H1 (cell line): ENCODE measurements around the gene RABL3. TPM values are rescaled to one million over a fixed set of nuclear protein-coding genes. Genes with fewer than 3 reads are reported as not detected.

Source experiments
- CTCF ChIA-PET: fragments of 300-600 bp; sonication (Branson Sonifier 250); formaldehyde crosslinking; loops from one replicate; lab custom pipeline; 2021; ENCODE audit not compliant: partially characterized antibody; lab: Charles Lee
- POLR2A ChIA-PET: fragments of 300-600 bp; sonication (Branson Sonifier 250); formaldehyde crosslinking; loops from one replicate; lab custom pipeline; 2021; ENCODE audit warnings: inconsistent platforms; ENCODE audit not compliant: partially characterized antibody; lab: Charles Lee
- DNase-seq, 2 experiments: peaks; one replicate each; pipeline versions ENCODE4 v3.0.0 to v3.0.0-alpha.2; 2010 to 2022; ENCODE audit warnings: low spot score in 2 of 2, low read depth in 1 of 2, mixed read lengths in 1 of 2
- FAIRE-seq: peaks from 2 replicates; lab custom pipeline; 2011; peaks lifted over from hg19 to GRCh38; lab: Jason Lieb, UNC
- H2AFZ ChIP-seq: 2 replicates; pipeline ENCODE4 v1.8.1; 2012; ENCODE audit warnings: low read length, inconsistent platforms
- H2AK5ac ChIP-seq: 2 replicates; pipeline ENCODE4 v1.6.1; 2013; ENCODE audit warnings: low read depth, low read length
- H2BK120ac ChIP-seq: replicated peaks from 2 replicates; pipeline ENCODE3; 2013; ENCODE audit warnings: low read depth, low read length, inconsistent platforms
- H2BK12ac ChIP-seq: 2 replicates; pipeline ENCODE4 v1.6.1; 2013; ENCODE audit warnings: low read depth, low read length
- H2BK15ac ChIP-seq: 2 replicates; pipeline ENCODE4 v1.6.1; 2013; ENCODE audit warnings: low read length
- H2BK20ac ChIP-seq: 2 replicates; pipeline ENCODE4 v1.6.1; 2013; ENCODE audit warnings: low read length
- H2BK5ac ChIP-seq: 2 replicates; pipeline ENCODE4 v1.6.1; 2013; ENCODE audit warnings: low read depth, low read length
- H3K14ac ChIP-seq: 2 replicates; pipeline ENCODE4 v1.6.1; 2013; ENCODE audit warnings: inconsistent platforms; ENCODE audit not compliant: insufficient read length
- H3K18ac ChIP-seq: 2 replicates; pipeline ENCODE4 v1.6.1; 2013; ENCODE audit warnings: low read length; ENCODE audit errors: extremely low read depth
- H3K23ac ChIP-seq: 2 replicates; pipeline ENCODE4 v1.6.1; 2013; ENCODE audit warnings: inconsistent platforms; ENCODE audit not compliant: insufficient read length
- H3K23me2 ChIP-seq: 2 replicates; pipeline ENCODE4 v1.6.1; 2013; ENCODE audit warnings: low read depth, low read length
- H3K27ac ChIP-seq: 2 replicates; pipeline ENCODE4 v1.6.1; 2011; ENCODE audit warnings: low read depth, low read length, inconsistent platforms
- H3K27me3 ChIP-seq, 4 experiments: replicated peaks in 1 of 4; 1 replicate in 1 of 4; 2 replicates in 3 of 4; pipeline versions ENCODE4 v1.6.1 to v1.8.1; 2011 to 2013; ENCODE audit warnings: low read length in 3 of 4, mild to moderate bottlenecking in 3 of 4, inconsistent platforms in 2 of 4, mixed read lengths in 2 of 4, moderate library complexity in 1 of 4; ENCODE audit not compliant: control insufficient read depth in 3 of 4, insufficient read depth in 3 of 4; ENCODE audit errors: extremely low read depth in 1 of 4
- H3K36me3 ChIP-seq, 4 experiments: 2 replicates each; pipeline versions ENCODE4 v1.6.1 to v1.8.1; 2011 to 2013; ENCODE audit warnings: mild to moderate bottlenecking in 4 of 4, low read length in 3 of 4, moderate library complexity in 2 of 4, control low read depth in 1 of 4, inconsistent platforms in 1 of 4; ENCODE audit not compliant: insufficient read depth in 4 of 4, control insufficient read depth in 2 of 4
- H3K4ac ChIP-seq: replicated peaks from 2 replicates; pipeline ENCODE3; 2013; ENCODE audit warnings: low read length, low read depth, mixed read lengths, inconsistent platforms; ENCODE audit not compliant: insufficient read length
- H3K4me1 ChIP-seq, 4 experiments: replicated peaks in 1 of 4; 1 replicate in 1 of 4; 2 replicates in 3 of 4; pipeline versions ENCODE4 v1.6.1 to v1.8.1; 2011 to 2013; ENCODE audit warnings: low read length in 3 of 4, inconsistent platforms in 2 of 4, mixed read lengths in 1 of 4; ENCODE audit not compliant: insufficient read depth in 4 of 4, control insufficient read depth in 3 of 4
- H3K4me2 ChIP-seq, 2 experiments: 2 replicates each; pipeline versions ENCODE4 v1.6.1 to v1.8.1; 2011 to 2013; ENCODE audit warnings: low read depth in 2 of 2, low read length in 2 of 2, control low read depth in 1 of 2, inconsistent platforms in 1 of 2, mild to moderate bottlenecking in 1 of 2; ENCODE audit not compliant: insufficient read depth in 1 of 2
- H3K4me3 ChIP-seq, 4 experiments: fragments of 200-600, 300-600 bp in 1 of 4; sonication (generic), shearing (Covaris generic), sonication (Bioruptor Twin) in 1 of 4; 2 replicates each; pipeline versions ENCODE4 v1.5.1 to v1.8.1; 2011 to 2016; ENCODE audit warnings: low read length in 4 of 4, low read depth in 3 of 4, control low read depth in 2 of 4, inconsistent platforms in 2 of 4, mild to moderate bottlenecking in 2 of 4, mixed read lengths in 1 of 4, moderate library complexity in 1 of 4; ENCODE audit not compliant: insufficient read depth in 2 of 4; ENCODE audit errors: extremely low read depth in 1 of 4
- H3K56ac ChIP-seq: replicated peaks from 2 replicates; pipeline ENCODE3; 2013; ENCODE audit warnings: low read depth, mild to moderate bottlenecking, mixed read lengths, low read length, inconsistent platforms; ENCODE audit not compliant: insufficient read length
- H3K79me1 ChIP-seq: 2 replicates; pipeline ENCODE4 v1.6.1; 2013; ENCODE audit warnings: low read depth, low read length, control low read depth
- H3K79me2 ChIP-seq, 2 experiments: 2 replicates each; pipeline versions ENCODE4 v1.6.1 to v1.8.1; 2012 to 2013; ENCODE audit warnings: low read length in 2 of 2, mild to moderate bottlenecking in 2 of 2, inconsistent platforms in 1 of 2; ENCODE audit not compliant: insufficient read depth in 2 of 2, control insufficient read depth in 1 of 2
- H3K9ac ChIP-seq, 4 experiments: replicated peaks in 1 of 4; 1 replicate in 1 of 4; 2 replicates in 3 of 4; pipeline versions ENCODE4 v1.6.1 to v1.8.1; 2011 to 2013; ENCODE audit warnings: low read depth in 3 of 4, low read length in 3 of 4, control low read depth in 2 of 4, mild to moderate bottlenecking in 2 of 4, moderate library complexity in 2 of 4, inconsistent platforms in 1 of 4; ENCODE audit errors: extremely low read depth in 1 of 4
- H3K9me3 ChIP-seq, 2 experiments: 2 replicates each; pipeline versions ENCODE4 v1.6.1 to v1.8.1; 2012 to 2013; ENCODE audit warnings: mild to moderate bottlenecking in 2 of 2, moderate library complexity in 2 of 2, control low read depth in 1 of 2, inconsistent platforms in 1 of 2, low read depth in 1 of 2, low read length in 1 of 2, mixed read lengths in 1 of 2; ENCODE audit not compliant: insufficient read depth in 2 of 2
- H4K20me1 ChIP-seq, 2 experiments: replicated peaks in 1 of 2; 2 replicates each; pipeline versions ENCODE3 to v1.8.1; 2011 to 2013; ENCODE audit warnings: inconsistent platforms in 2 of 2, low read length in 2 of 2, mild to moderate bottlenecking in 1 of 2; ENCODE audit not compliant: insufficient read depth in 2 of 2, control insufficient read depth in 1 of 2
- H4K5ac ChIP-seq: 2 replicates; pipeline ENCODE4 v1.6.1; 2013; ENCODE audit warnings: low read length, low read depth, mixed read lengths, inconsistent platforms; ENCODE audit not compliant: insufficient read length
- H4K8ac ChIP-seq: 2 replicates; pipeline ENCODE4 v1.8.0; 2013; ENCODE audit warnings: mild to moderate bottlenecking, moderate library complexity, low read length, inconsistent platforms; ENCODE audit not compliant: insufficient read depth; ENCODE audit errors: extremely low read depth
- H4K91ac ChIP-seq: replicated peaks from 2 replicates; pipeline ENCODE3; 2013; ENCODE audit warnings: low read length, mixed read lengths, inconsistent platforms; ENCODE audit not compliant: insufficient read length
- BRCA1 ChIP-seq: IDR thresholded peaks from 2 replicates; pipeline ENCODE4 v1.6.1; 2012; ENCODE audit warnings: low read depth, low read length, improper control_type of control experiment
- CHD2 ChIP-seq: IDR thresholded peaks from 2 replicates; pipeline ENCODE4 v1.6.1; 2012; ENCODE audit warnings: low read length, improper control_type of control experiment
- CTBP2 ChIP-seq: IDR thresholded peaks from 2 replicates; pipeline ENCODE4 v1.7.0; 2011; ENCODE audit warnings: borderline replicate concordance, mild to moderate bottlenecking, moderate library complexity, mixed read lengths, low read length; ENCODE audit not compliant: insufficient read depth, insufficient read length
- KDM5A ChIP-seq: fragments of 200-600 bp; IDR thresholded peaks from 2 replicates; pipeline ENCODE4 v1.7.1; 2012; ENCODE audit warnings: mild to moderate bottlenecking, low read length, inconsistent platforms, mixed read lengths
- POLR2A ChIP-seq, 2 experiments: IDR thresholded peaks; 1 replicate in 1 of 2; 2 replicates in 1 of 2; pipeline ENCODE4 v1.6.1; 2011; ENCODE audit warnings: low read depth in 2 of 2, low read length in 2 of 2, mild to moderate bottlenecking in 2 of 2; ENCODE audit errors: control extremely low read depth in 1 of 2
- RBBP5 ChIP-seq: IDR thresholded peaks from 2 replicates; pipeline ENCODE4 v1.7.1; 2012; ENCODE audit warnings: low read depth, mild to moderate bottlenecking, inconsistent platforms, low read length, moderate library complexity, borderline replicate concordance
- SIN3A ChIP-seq, 2 experiments: IDR thresholded peaks in 1 of 2; conservative IDR thresholded peaks in 1 of 2; 2 replicates each; pipeline ENCODE4 v1.6.1; 2011 to 2012; ENCODE audit warnings: low read length in 2 of 2, improper control_type of control experiment in 1 of 2, low read depth in 1 of 2, mild to moderate bottlenecking in 1 of 2
- WGBS, 2 experiments: shearing (Covaris generic) in 1 of 2; methylation state at CpG; one replicate each; pipeline versions ENCODE4 v1.1.6 to v1.1.7; 2013 to 2015; ENCODE audit warnings: low lambda C conversion rate in 2 of 2, mixed read lengths in 2 of 2, inconsistent platforms in 1 of 2, low coverage in 1 of 2, missing lambda C conversion rate in 1 of 2; ENCODE audit not compliant: insufficient replicate concordance in 2 of 2, insufficient coverage in 1 of 2, insufficient read length in 1 of 2; ENCODE audit errors: extremely low coverage in 1 of 2, missing lambda C conversion rate in 1 of 2; 5-methylcytosine and 5-hydroxymethylcytosine counted together
- polyA plus RNA-seq, 7 experiments: library from polyadenylated mRNA; depleted of rRNA in 3 of 7; stranded (reverse) in 5 of 7; unstranded in 2 of 7; fragments of >200 nt in 5 of 7; fragments of 200-250 nt in 2 of 7; gene quantifications; 1 replicate in 5 of 7; 2 replicates in 1 of 7; 4 replicates in 1 of 7; pipeline versions ENCODE4 v1.2.1 to v1.2.3, GENCODE V29; 2011 to 2013; ENCODE audit warnings: missing spikeins in 2 of 7, mixed read lengths in 2 of 7
- total RNA-seq: library from RNA; stranded (reverse); fragmentation: NEBNext Ultra II Directional; extraction: Animal tissue kit (Norgen Biotek cat#: 25700); gene quantifications from 2 replicates; pipeline ENCODE4 v1.2.1, GENCODE V29; 2021

Gene RABL3
- total and polyA plus RNA-seq, 2 of the 8 experiments (the other 6 are each of a cell fraction or from before 2014, with no cell fraction given) = 4.4 to 19.2 TPM

- Histone ChIP-seq H2AK5ac (no peak overlapping the region), H2BK12ac (no peak overlapping the region), H3K4ac (no peak overlapping the region), H4K5ac (no peak overlapping the region), H2BK20ac (no peak overlapping the region), H3K56ac (no peak overlapping the region), H3K4me3 (no peak overlapping the region), H3K4me1 (peaks cover 0 to 9% (median 0%) of the 10 kb centered on the region in 4 experiments; a peak in 4 of 7 replicates), H2BK120ac (no peak overlapping the region), H4K8ac (no peak overlapping the region; the same call in 1 of the 2 replicates), H4K91ac (no peak overlapping the region), H2AFZ (no peak overlapping the region), H3K79me2 (peaks cover 0 to 65% of the 10 kb centered on the region in 2 experiments; a peak in 2 of 4 replicates), H3K36me3 (peaks cover 0 to 23% (median 4%) of the 10 kb centered on the region in 4 experiments; a peak in 3 of 8 replicates), H3K4me2 (no peak overlapping the region), H3K18ac (no peak overlapping the region), H3K9me3 (no peaks in the 10 kb centered on the region), H3K27ac (no peak overlapping the region), H3K9ac (no peak overlapping the region), H2BK15ac (no peak overlapping the region), H2BK5ac (no peak overlapping the region), H4K20me1 (peaks cover 0 to 4% of the 10 kb centered on the region in 2 experiments), H3K27me3 (no peaks in the 10 kb centered on the region), H3K14ac (no peak overlapping the region), H3K23ac (no peak overlapping the region), H3K79me1 (peaks cover 2% of the 10 kb centered on the region; the same call in 1 of the 2 replicates), H3K23me2 (no peaks in the 10 kb centered on the region)
- DNase-seq = no peak
- FAIRE-seq = no peak
- TF ChIP-seq POLR2A (IDR thresholded peaks at IDR 0.05; ENCODE audit: control extremely low read depth in 1 of 2, low read depth in 2 of 2, low read length in 2 of 2) (no peak), BRCA1 (no peak), CTBP2 (no peak), CHD2 (no peak), SIN3A (conservative IDR thresholded peaks at IDR 0.05 in 1 of 2, IDR thresholded peaks at IDR 0.05 in 1 of 2; ENCODE audit: low read depth in 1 of 2, low read length in 2 of 2) (no peak), RBBP5 (no peak), KDM5A (no peak)
- WGBS, 2 experiments = 88% methylated on average over 4 of the region's 4 CpGs; no CpG with 5 or more reads in 1 of the 2 experiments
- POLR2A ChIA-PET = no interaction called here
- CTCF ChIA-PET = interaction anchor here (0.6 to 2.8 kb wide), 2 partner anchors 79 to 210 kb away, joined by 4 to 7 read pairs; no protein-coding TSS in a partner anchor
These were observed 28.6 kb upstream of the RABL3 start for GRCh38 chr3:120770891-120771290.
